Measurements from ENCODE around the gene TMEM130. TPM values are rescaled to one million over a fixed set of nuclear protein-coding genes. Genes with fewer than 3 reads are reported as not detected.

Gene TMEM130
- polyA plus RNA-seq, 3 donors = 0.05 TPM; not detected in 2

DNA sequence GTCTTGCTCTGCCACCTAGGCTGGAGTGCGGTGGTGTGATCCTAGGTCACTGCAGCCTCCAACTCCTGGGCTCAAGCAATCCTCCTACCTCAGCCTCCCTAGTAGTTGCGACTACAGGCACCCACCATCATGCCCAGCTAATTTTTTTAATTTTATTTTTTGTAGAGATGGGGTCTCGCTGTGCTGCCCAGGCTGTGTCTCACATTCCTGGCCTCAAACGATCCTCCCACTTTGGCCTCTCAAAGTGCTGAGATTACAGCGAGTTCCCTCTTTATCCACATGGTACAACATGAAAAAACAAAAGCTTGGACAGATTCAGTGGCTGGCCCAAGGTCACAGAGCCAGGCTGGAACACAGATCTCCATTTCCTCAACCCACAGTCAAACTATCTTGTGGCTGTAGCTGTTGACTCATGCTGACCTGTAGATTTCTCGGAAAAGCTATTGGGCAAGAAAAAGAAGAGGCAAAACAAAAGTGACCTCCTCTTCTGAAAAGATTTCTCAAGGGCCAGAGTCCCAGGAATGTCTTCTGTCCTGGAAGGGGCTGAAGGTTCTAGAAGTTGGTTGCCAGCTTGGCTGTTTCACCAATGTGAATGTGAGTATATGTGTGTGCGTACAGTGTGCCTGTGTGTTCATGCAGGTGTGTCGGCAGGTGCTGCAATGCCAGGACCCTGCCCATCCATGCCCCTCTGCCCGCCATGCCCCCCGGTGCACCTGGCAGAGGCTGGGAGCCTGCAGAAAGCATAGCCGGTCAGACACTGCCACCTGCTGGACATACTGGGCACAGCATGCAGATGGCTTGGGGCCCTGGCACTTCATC is 28.4 kb downstream of the TMEM130 start:
- H3K9ac ChIP-seq (ENCODE audit: insufficient read depth, low read length, poor library complexity, severe bottlenecking) = no peak overlapping the region
- H2AFZ ChIP-seq (ENCODE audit: insufficient read depth, low read depth, low read length, poor library complexity, severe bottlenecking) = no peak overlapping the region
- DNase-seq = peak; percentile 32 to 51 (median 51)
- no peak overlapping the region for H3K27ac Mint-ChIP-seq
- no peaks in the 10 kb centered on the region for H3K9me3 Mint-ChIP-seq
- intact Hi-C loops (cut with micrococcal nuclease) = loop anchor here in 1 of 2 donors (2.0 to 5.0 kb wide), 2 partner anchors 94 to 407 kb away; no protein-coding TSS in a partner anchor
- H3K36me3 ChIP-seq (replicated peaks in 1 of 2; ENCODE audit: control insufficient read depth in 1 of 2, insufficient read depth in 2 of 2, low read length in 2 of 2) = no peaks in the 10 kb centered on the region
- no peak overlapping the region for H3K27ac ChIP-seq (ENCODE audit: low read depth in 1 of 2, low read length in 2 of 2)
- H3K4me3 Mint-ChIP-seq = no peak overlapping the region
- H3K4me1 ChIP-seq (ENCODE audit: control insufficient read depth in 1 of 2, insufficient read depth in 2 of 2, low read length in 2 of 2) = no peaks in the 10 kb centered on the region
- 36% methylated on average over 10 of the region's 11 CpGs for WGBS (ENCODE audit: insufficient coverage)
- no peaks in the 10 kb centered on the region for H3K4me1 Mint-ChIP-seq
- no peaks in the 10 kb centered on the region for H3K9me3 ChIP-seq (replicated peaks in 1 of 2; ENCODE audit: control insufficient read depth in 1 of 2, insufficient read depth in 1 of 2, low read length in 2 of 2)
- no peaks in the 10 kb centered on the region for H3K79me2 ChIP-seq (ENCODE audit: insufficient read depth, low read length)
- peaks cover 7 to 14% (median 8%) of the 10 kb centered on the region in 3 donors for H3K27me3 Mint-ChIP-seq (ENCODE audit: low read depth in 3 of 3)
- no peak overlapping the region for H3K4me3 ChIP-seq (replicated peaks in 1 of 3; ENCODE audit: low read depth in 2 of 3, low read length in 3 of 3)
- H4K20me1 ChIP-seq (ENCODE audit: insufficient read depth, low read length) = no peaks in the 10 kb centered on the region
- H3K36me3 Mint-ChIP-seq = no peaks in the 10 kb centered on the region
- no peaks in the 10 kb centered on the region for H3K27me3 ChIP-seq (ENCODE audit: control insufficient read depth in 2 of 2, insufficient read depth in 2 of 2, low read length in 2 of 2)
- TF ChIP-seq, protein P1, sequence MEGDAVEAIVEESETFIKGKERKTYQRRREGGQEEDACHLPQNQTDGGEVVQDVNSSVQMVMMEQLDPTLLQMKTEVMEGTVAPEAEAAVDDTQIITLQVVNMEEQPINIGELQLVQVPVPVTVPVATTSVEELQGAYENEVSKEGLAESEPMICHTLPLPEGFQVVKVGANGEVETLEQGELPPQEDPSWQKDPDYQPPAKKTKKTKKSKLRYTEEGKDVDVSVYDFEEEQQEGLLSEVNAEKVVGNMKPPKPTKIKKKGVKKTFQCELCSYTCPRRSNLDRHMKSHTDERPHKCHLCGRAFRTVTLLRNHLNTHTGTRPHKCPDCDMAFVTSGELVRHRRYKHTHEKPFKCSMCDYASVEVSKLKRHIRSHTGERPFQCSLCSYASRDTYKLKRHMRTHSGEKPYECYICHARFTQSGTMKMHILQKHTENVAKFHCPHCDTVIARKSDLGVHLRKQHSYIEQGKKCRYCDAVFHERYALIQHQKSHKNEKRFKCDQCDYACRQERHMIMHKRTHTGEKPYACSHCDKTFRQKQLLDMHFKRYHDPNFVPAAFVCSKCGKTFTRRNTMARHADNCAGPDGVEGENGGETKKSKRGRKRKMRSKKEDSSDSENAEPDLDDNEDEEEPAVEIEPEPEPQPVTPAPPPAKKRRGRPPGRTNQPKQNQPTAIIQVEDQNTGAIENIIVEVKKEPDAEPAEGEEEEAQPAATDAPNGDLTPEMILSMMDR (IDR thresholded peaks at IDR 0.05) = peak; percentile 99
- no peak overlapping the region for H3K4me2 ChIP-seq (replicated peaks; ENCODE audit: extremely low read depth, low read length, poor library complexity, severe bottlenecking)

DNA sequence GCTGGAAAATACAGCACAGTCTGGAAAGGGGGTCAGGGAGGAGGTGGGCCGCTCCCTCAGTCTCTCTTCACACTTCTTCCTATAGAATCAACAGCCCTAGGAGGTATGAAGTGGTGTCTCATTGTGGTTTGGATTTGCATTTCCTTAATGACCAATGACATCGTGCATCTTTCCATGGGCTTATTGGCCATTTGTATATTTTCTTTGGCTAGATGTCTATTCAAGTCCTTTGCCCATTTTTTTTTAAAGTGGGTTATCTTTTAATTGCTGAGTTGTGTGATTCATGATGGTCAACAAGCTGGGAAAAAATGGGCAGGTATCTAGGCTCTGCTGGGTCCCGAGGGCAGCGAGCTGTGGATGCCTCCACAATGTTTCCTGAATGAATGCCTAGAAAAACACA is 29.1 kb downstream of the TMEM130 start:
- DNase-seq = no peak
- H3K27me3 Mint-ChIP-seq (ENCODE audit: low read depth in 3 of 3) = peaks cover 7 to 16% (median 8%) of the 10 kb centered on the region in 3 donors
- H3K9ac ChIP-seq (ENCODE audit: insufficient read depth, low read length, poor library complexity, severe bottlenecking) = no peak overlapping the region
- H3K9me3 Mint-ChIP-seq = no peaks in the 10 kb centered on the region
- intact Hi-C loops (cut with micrococcal nuclease) = loop anchor here in 1 of 2 donors (2.0 to 5.0 kb wide), 2 partner anchors 93 to 406 kb away; no protein-coding TSS in a partner anchor
- no peaks in the 10 kb centered on the region for H4K20me1 ChIP-seq (ENCODE audit: insufficient read depth, low read length)
- no peak overlapping the region for H2AFZ ChIP-seq (ENCODE audit: insufficient read depth, low read depth, low read length, poor library complexity, severe bottlenecking)
- no peaks in the 10 kb centered on the region for H3K27me3 ChIP-seq (ENCODE audit: control insufficient read depth in 2 of 2, insufficient read depth in 2 of 2, low read length in 2 of 2)
- no peak overlapping the region for H3K27ac ChIP-seq (ENCODE audit: low read depth in 1 of 2, low read length in 2 of 2)
- H3K36me3 Mint-ChIP-seq = no peaks in the 10 kb centered on the region
- H3K4me2 ChIP-seq (replicated peaks; ENCODE audit: extremely low read depth, low read length, poor library complexity, severe bottlenecking) = no peak overlapping the region
- H3K4me3 ChIP-seq (replicated peaks in 1 of 3; ENCODE audit: low read depth in 2 of 3, low read length in 3 of 3) = no peak overlapping the region
- no peak overlapping the region for H3K27ac Mint-ChIP-seq
- no peaks in the 10 kb centered on the region for H3K79me2 ChIP-seq (ENCODE audit: insufficient read depth, low read length)
- 64% methylated on average over 2 of the region's 4 CpGs for WGBS (ENCODE audit: insufficient coverage)
- no peaks in the 10 kb centered on the region for H3K36me3 ChIP-seq (replicated peaks in 1 of 2; ENCODE audit: control insufficient read depth in 1 of 2, insufficient read depth in 2 of 2, low read length in 2 of 2)
- H3K4me1 ChIP-seq (ENCODE audit: control insufficient read depth in 1 of 2, insufficient read depth in 2 of 2, low read length in 2 of 2) = no peaks in the 10 kb centered on the region
- H3K4me1 Mint-ChIP-seq = no peaks in the 10 kb centered on the region
- H3K4me3 Mint-ChIP-seq = no peak overlapping the region
- TF ChIP-seq, protein P1 (IDR thresholded peaks at IDR 0.05) = no peak
- H3K9me3 ChIP-seq (replicated peaks in 1 of 2; ENCODE audit: control insufficient read depth in 1 of 2, insufficient read depth in 1 of 2, low read length in 2 of 2) = no peaks in the 10 kb centered on the region
